Gastroesophageal sphincter (tissue), 4 donors: ENCODE measurements around the gene TOM1L2. TPM values are rescaled to one million over a fixed set of nuclear protein-coding genes. Genes with fewer than 3 reads are reported as not detected.

Experiments
- ATAC-seq: fragments of 150-250 bp; one replicate; pipeline ENCODE4 v1.9.1; 2016; ENCODE audit warnings: mild to moderate bottlenecking, moderate library complexity
- H3K27ac ChIP-seq, 4 donors: fragments of 200-600 bp; sonication (generic) in 3 of 4; 1 replicate in 3 of 4; 2 replicates in 1 of 4; pipeline ENCODE4 v1.5.1; 2016 to 2019
- H3K27me3 ChIP-seq: fragments of 200-600 bp; sonication (generic); one replicate; pipeline ENCODE4 v1.5.1; 2019
- H3K36me3 ChIP-seq, 2 donors: fragments of 200-600 bp; sonication (generic); one replicate each; pipeline ENCODE4 v1.5.1; 2019; ENCODE audit warnings: control low read depth in 1 of 2
- H3K4me1 ChIP-seq, 3 donors: fragments of 200-600 bp; sonication (generic); 1 replicate in 2 of 3; 2 replicates in 1 of 3; pipeline ENCODE4 v1.5.1; 2016 to 2019; ENCODE audit warnings: control low read depth in 2 of 3
- H3K4me3 ChIP-seq, 2 donors: fragments of 200-600 bp; sonication (generic); one replicate each; pipeline ENCODE4 v1.5.1; 2019; ENCODE audit warnings: mild to moderate bottlenecking in 1 of 2, moderate library complexity in 1 of 2
- H3K9me3 ChIP-seq, 3 donors: fragments of 200-600 bp; sonication (generic); one replicate each; pipeline ENCODE4 v1.5.1; 2017 to 2019; ENCODE audit warnings: control low read depth in 2 of 3
- CTCF ChIP-seq, 4 experiments: fragments of 200-600 bp in 2 of 4; fragments of 450-650 bp in 2 of 4; sonication (generic) in 1 of 4; IDR thresholded peaks; one replicate each; pipeline ENCODE4 v1.5.1; 2017 to 2019; ENCODE audit warnings: antibody characterized with exemption in 4 of 4, mild to moderate bottlenecking in 2 of 4, moderate library complexity in 2 of 4
- EP300 ChIP-seq: sonication (generic); formaldehyde crosslinking; IDR thresholded peaks from one replicate; pipeline ENCODE4 v1.6.1; 2017; ENCODE audit warnings: antibody characterized with exemption, mild to moderate bottlenecking
- POLR2A ChIP-seq, 2 donors: fragments of 450-650 bp; IDR thresholded peaks; one replicate each; pipeline ENCODE4 v1.6.1; 2017; ENCODE audit warnings: antibody characterized with exemption in 2 of 2, mild to moderate bottlenecking in 2 of 2, moderate library complexity in 1 of 2
- POLR2AphosphoS5 ChIP-seq: sonication (generic); formaldehyde crosslinking; IDR thresholded peaks from one replicate; pipeline ENCODE4 v1.6.1; 2017; ENCODE audit warnings: antibody characterized with exemption
- WGBS, 2 donors: methylation state at CpG; one replicate each; pipeline ENCODE4 v1.1.5; 2018; ENCODE audit warnings: low coverage in 1 of 2; 5-methylcytosine and 5-hydroxymethylcytosine counted together
- total RNA-seq, 4 donors: library from RNA; depleted of rRNA; stranded (reverse); fragments of >200 nt; gene quantifications; one replicate each; pipeline ENCODE4 v1.1.0, GENCODE V29; 2016

The TOM1L2 gene
- total RNA-seq, 4 donors from 2014 or later = 49.6 to 88.9 (median 74.8) TPM

- no peak overlapping the region for H3K27ac ChIP-seq
- WGBS, 2 donors = 64 to 79% methylated on average over 3 to 5 of the region's 7 CpGs
- peaks cover 0 to 91% of the 10 kb centered on the region in 2 donors for H3K36me3 ChIP-seq
- H3K4me3 ChIP-seq = no peak overlapping the region
- H3K27me3 ChIP-seq = no peaks in the 10 kb centered on the region
- H3K4me1 ChIP-seq = peaks cover 0 to 34% (median 0%) of the 10 kb centered on the region in 3 donors
- no peak for TF ChIP-seq EP300
- TF ChIP-seq CTCF (IDR thresholded peaks at IDR 0.05) = no peak
- no peak for TF ChIP-seq POLR2A (IDR thresholded peaks at IDR 0.05)
- no peak for TF ChIP-seq POLR2AphosphoS5
- H3K9me3 ChIP-seq = no peaks in the 10 kb centered on the region
- ATAC-seq = no peak
These were observed 78.2 kb downstream of the TOM1L2 start for GRCh38 chr17:17893801-17894644.

DNA sequence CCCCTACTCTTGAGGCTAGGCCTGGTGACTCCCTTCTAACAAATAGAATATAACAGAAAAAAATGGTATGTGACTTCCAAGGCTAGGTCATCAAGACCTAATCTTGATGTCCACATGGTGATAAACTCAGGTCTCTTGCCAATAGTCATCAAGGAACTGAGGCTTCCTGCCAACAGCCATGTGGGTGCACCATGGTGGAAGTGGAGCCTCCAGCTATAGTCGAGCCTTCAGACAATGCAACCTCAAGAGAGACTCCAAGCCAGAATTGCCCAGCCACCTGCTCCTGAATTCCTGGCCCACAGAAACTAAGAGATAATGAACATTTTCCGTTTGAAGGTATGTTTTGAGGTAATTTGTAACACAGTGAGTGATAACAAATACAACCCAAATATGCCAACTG is 79.5 kb downstream of the TOM1L2 start:
- 68% methylated on average over 2 of the region's 2 CpGs; no CpG with 5 or more reads in 1 of the 2 donors for WGBS, 2 donors
- no peaks in the 10 kb centered on the region for H3K27me3 ChIP-seq
- no peak overlapping the region for H3K27ac ChIP-seq
- peaks cover 0 to 21% (median 0%) of the 10 kb centered on the region in 3 donors for H3K4me1 ChIP-seq
- H3K36me3 ChIP-seq = peaks cover 0 to 91% of the 10 kb centered on the region in 2 donors
- no peak overlapping the region for H3K4me3 ChIP-seq
- no peak for ATAC-seq
- H3K9me3 ChIP-seq = no peaks in the 10 kb centered on the region
- no peak for TF ChIP-seq POLR2A (IDR thresholded peaks at IDR 0.05)
- TF ChIP-seq POLR2AphosphoS5 = no peak
- TF ChIP-seq CTCF (IDR thresholded peaks at IDR 0.05) = no peak
- TF ChIP-seq EP300 = no peak

DNA sequence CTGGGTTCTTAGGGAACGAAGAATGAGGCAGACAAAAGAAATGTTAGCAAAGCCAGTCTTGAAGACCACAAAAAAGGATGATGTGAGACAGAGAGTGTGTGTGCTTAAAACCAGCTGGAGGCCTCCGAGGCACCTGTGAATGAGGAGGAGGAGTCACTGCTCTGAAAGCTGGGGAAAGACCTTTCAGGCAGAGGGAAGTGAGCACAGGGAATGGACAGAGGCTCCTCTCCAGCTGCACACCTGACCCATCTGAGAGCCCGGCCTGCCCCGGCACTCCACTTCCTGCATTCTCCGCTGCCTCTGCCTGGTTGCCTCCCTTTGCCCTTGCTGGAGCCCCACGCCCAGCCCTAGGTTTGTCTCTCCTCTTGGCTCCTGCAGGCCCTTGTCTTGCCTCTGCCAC is 80.2 kb downstream of the TOM1L2 start:
- peaks cover 0 to 96% of the 10 kb centered on the region in 2 donors for H3K36me3 ChIP-seq
- no peak overlapping the region for H3K27ac ChIP-seq

DNA sequence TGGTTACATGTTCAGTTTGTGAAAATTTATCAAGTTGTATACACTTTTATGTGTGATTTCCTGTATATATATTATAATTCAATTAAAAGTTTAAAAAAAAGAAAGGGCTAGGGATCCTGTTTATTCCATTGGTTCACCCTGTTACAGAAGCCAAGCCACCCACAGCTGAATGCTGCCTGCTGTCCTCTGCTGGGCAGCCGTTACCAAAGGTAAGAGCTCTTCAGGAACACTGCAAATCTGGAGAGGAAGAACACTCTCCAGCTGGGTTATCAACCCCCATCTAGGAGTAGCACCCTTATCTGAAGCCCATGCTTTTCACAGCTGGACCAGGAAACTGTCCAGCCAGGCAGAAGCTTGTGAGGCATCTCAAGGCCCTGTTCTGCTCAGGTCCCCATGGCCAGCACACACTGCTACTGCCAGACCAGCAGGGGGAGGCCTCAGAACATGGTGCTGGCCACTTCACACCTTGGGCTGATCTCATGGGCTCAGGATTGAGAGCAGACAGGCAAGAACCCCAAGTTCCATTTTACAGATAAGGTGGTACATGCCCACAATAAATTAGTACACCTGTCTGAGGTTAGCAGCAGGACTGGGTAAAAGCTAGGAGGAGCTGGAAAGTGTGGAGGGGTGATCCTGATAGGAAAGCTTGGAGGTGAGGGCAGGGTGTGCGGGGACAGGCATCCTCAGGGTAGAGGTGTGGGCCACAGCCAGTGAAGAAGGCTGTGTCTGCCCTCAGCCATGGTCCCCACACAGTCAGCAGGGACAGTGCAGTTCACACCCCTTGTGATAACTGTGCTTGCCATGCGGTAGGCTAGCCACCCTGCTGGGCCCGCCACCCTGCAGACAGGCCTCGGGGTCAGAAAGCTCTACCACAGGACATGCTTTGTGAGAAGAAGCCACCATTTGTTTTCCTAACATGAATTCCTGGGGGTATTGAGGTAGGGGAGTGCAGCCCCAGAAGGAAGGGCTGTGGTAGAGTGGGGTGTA is 81.1 kb downstream of the TOM1L2 start:
- Histone ChIP-seq H3K4me3 (no peak overlapping the region), H3K36me3 (peaks cover 0 to 96% of the 10 kb centered on the region in 2 donors), H3K27me3 (no peaks in the 10 kb centered on the region), H3K9me3 (no peaks in the 10 kb centered on the region), H3K4me1 (peaks cover 0 to 8% (median 0%) of the 10 kb centered on the region in 3 donors), H3K27ac (no peak overlapping the region)
- ATAC-seq = peak; percentile 64
- 90 to 100% methylated on average over 1 to 5 of the region's 5 CpGs for WGBS, 2 donors
- TF ChIP-seq POLR2AphosphoS5 = no peak
- TF ChIP-seq CTCF (IDR thresholded peaks at IDR 0.05) = peak in 3 of 4 experiments; percentile 51 to 63 (median 58)
- no peak for TF ChIP-seq EP300
- TF ChIP-seq POLR2A (IDR thresholded peaks at IDR 0.05) = no peak

More for the DNA sequence above, 80.2 kb downstream of the TOM1L2 start:
- H3K9me3 ChIP-seq = no peaks in the 10 kb centered on the region
- 85 to 92% methylated on average over 5 to 6 of the region's 6 CpGs for WGBS, 2 donors
- TF ChIP-seq CTCF (IDR thresholded peaks at IDR 0.05) (no peak), POLR2AphosphoS5 (no peak), EP300 (no peak), POLR2A (IDR thresholded peaks at IDR 0.05) (no peak)
- no peaks in the 10 kb centered on the region for H3K27me3 ChIP-seq
- no peak for ATAC-seq
- H3K4me3 ChIP-seq = no peak overlapping the region
- H3K4me1 ChIP-seq = peaks cover 0 to 13% (median 0%) of the 10 kb centered on the region in 3 donors
